GM06990 (cell line): Measurements from ENCODE around the gene PPM1E.

ENCODE experiments used
- DNase-seq: peaks from one replicate; pipeline ENCODE4 v3.0.0-alpha.2; 2011; ENCODE audit not compliant: insufficient read length; ENCODE audit errors: extremely low read depth
- H3K27me3 ChIP-seq: replicated peaks from 2 replicates; pipeline ENCODE4 v1.6.0; 2011; ENCODE audit warnings: low read length; ENCODE audit not compliant: control insufficient read depth, insufficient read depth
- H3K36me3 ChIP-seq: 2 replicates; pipeline ENCODE4 v1.5.1; 2011; ENCODE audit warnings: low read length; ENCODE audit not compliant: control insufficient read depth, insufficient read depth
- H3K4me3 ChIP-seq: replicated peaks from 2 replicates; pipeline ENCODE4 v1.5.1; 2011; ENCODE audit warnings: low read depth, mild to moderate bottlenecking, control low read depth, low read length
- TF ChIP-seq, protein P1 (sequence below): IDR thresholded peaks from 2 replicates; pipeline ENCODE4 v1.5.1; 2011; ENCODE audit warnings: low read length, control low read depth, mild to moderate bottlenecking, inconsistent platforms; ENCODE audit not compliant: insufficient read depth, poor library complexity, severe bottlenecking

The PPM1E gene

DNA sequence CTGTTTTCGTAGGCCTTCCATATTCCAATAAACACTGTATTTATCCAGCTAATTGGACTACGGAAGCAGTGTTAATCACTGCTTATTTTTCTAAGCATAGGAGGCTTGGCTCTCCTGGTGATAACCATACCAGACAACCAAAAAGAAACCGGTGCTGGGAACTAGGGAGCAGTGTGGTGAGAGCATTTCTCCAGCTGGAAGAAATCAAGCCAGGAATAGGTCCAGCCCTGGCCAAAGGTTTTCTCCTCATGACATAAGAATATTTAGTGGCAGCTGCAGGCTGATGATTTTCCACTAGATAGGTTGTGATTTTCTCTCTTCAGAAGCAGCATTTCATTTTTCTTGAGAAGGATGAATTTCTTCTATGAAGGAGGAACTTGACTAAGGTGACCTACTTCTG is 209.6 kb downstream of the PPM1E start:
- Histone ChIP-seq H3K4me3 (no peak overlapping the region), H3K27me3 (no peaks in the 10 kb centered on the region), H3K36me3 (no peaks in the 10 kb centered on the region)
- no peak for DNase-seq
- TF ChIP-seq, protein P1, sequence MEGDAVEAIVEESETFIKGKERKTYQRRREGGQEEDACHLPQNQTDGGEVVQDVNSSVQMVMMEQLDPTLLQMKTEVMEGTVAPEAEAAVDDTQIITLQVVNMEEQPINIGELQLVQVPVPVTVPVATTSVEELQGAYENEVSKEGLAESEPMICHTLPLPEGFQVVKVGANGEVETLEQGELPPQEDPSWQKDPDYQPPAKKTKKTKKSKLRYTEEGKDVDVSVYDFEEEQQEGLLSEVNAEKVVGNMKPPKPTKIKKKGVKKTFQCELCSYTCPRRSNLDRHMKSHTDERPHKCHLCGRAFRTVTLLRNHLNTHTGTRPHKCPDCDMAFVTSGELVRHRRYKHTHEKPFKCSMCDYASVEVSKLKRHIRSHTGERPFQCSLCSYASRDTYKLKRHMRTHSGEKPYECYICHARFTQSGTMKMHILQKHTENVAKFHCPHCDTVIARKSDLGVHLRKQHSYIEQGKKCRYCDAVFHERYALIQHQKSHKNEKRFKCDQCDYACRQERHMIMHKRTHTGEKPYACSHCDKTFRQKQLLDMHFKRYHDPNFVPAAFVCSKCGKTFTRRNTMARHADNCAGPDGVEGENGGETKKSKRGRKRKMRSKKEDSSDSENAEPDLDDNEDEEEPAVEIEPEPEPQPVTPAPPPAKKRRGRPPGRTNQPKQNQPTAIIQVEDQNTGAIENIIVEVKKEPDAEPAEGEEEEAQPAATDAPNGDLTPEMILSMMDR: no peak

DNA sequence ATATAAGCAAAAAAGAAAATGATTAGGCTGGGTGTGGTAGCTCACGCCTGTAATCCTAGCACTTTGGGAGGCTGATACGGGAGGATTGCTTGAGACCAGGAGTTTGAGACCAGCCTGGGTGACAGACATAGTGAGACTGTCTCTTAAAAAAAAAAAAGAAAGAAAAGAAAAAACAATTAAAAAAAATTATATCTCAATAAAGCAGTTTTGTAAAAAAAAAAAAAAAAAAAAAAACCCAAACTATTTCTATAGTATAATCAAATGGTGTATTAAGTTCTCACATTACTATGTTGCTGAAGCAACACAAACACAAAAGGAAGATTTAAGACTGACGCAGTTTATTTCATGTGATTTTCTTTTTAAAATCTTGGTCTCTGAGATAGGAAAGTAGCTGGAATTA is 210.6 kb downstream of the PPM1E start:
- no peak for DNase-seq
- TF ChIP-seq, protein P1: no peak
- Histone ChIP-seq H3K27me3 (no peaks in the 10 kb centered on the region), H3K4me3 (no peak overlapping the region), H3K36me3 (no peaks in the 10 kb centered on the region)

DNA sequence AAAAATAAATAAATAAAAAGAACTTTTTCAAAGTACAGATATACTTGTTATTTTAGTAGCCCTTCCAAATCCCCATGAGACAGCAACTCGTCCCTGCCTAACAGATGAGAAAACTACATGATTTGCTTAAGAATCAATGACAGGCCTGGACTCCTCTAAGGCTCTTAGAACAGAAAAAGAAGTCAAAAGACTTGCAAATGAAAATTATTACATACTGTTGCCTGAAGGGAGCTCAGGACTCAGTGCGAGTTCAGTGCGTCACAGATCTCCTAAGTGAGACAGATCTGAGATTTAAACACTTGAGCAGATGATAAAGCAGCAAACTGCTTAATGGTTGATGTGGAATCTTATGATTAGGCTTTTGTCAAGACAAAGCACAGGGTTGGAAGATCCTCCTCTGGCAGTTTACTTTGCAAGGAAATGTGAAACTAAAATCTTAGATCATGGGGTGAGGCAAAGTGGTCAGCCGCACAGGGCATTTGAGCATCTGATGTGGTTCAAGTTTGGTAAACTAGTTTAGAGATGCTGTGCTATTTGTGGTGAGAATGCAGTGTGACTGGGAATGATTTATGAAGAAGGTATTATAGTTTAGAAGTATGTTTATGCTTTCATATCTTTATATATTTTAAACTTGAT is 212.9 kb downstream of the PPM1E start:
- no peak overlapping the region for H3K4me3 ChIP-seq
- no peaks in the 10 kb centered on the region for H3K27me3 ChIP-seq
- TF ChIP-seq, protein P1: no peak
- H3K36me3 ChIP-seq: no peaks in the 10 kb centered on the region
- DNase-seq: no peak

DNA sequence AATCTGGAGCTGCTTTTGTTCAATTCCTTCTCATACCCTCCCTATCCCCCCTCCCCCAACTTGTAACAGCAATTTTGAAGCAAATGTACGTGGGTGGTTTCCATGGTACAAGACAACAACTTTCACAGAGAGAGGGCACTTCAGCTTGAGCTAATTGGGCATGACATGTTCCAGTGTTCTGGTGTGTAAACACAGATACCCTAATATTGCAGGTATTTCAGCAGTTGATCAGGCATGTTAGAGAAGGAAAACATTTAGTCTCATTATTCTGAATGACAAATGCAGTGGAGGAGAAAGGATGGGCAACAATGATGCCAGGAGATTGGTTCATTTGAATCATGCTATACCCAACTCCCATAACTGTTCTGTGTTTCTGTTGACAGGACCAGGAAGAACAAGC is 213.5 kb downstream of the PPM1E start:
- H3K27me3 ChIP-seq: no peaks in the 10 kb centered on the region
- no peak for DNase-seq
- TF ChIP-seq, protein P1: no peak
- no peak overlapping the region for H3K4me3 ChIP-seq
- H3K36me3 ChIP-seq: no peaks in the 10 kb centered on the region

DNA sequence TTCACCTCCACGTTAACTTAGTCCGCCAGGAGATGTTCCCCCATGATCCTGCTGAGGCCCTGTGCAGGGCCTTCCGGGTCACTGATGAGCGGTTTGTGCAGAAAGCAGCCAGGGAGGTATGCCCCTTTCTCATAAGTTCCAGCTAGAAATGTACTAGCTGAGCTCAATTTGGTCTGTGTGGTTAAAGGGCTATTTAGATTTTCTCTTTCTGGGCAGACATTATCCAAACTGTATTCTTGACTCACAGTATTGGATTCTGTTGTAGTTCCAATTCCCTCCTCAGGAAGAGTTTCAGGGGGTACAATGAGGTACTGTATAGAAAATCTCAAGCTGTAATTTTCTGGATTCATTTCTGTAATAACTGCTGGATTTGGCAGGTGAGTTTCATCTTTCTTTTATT is 214.0 kb downstream of the PPM1E start:
- TF ChIP-seq, protein P1: no peak
- DNase-seq: no peak
- Histone ChIP-seq H3K36me3 (no peaks in the 10 kb centered on the region), H3K4me3 (no peak overlapping the region), H3K27me3 (no peaks in the 10 kb centered on the region)
